GM12872 (cell line): ENCODE results near the gene TULP4.

Experiments
- TF ChIP-seq, protein P1 (sequence below): IDR thresholded peaks from 3 replicates; pipeline ENCODE4 v1.5.1; 2011; ENCODE audit warnings: low read depth, mild to moderate bottlenecking, low read length, moderate library complexity; ENCODE audit not compliant: insufficient read depth

TULP4 gene

DNA sequence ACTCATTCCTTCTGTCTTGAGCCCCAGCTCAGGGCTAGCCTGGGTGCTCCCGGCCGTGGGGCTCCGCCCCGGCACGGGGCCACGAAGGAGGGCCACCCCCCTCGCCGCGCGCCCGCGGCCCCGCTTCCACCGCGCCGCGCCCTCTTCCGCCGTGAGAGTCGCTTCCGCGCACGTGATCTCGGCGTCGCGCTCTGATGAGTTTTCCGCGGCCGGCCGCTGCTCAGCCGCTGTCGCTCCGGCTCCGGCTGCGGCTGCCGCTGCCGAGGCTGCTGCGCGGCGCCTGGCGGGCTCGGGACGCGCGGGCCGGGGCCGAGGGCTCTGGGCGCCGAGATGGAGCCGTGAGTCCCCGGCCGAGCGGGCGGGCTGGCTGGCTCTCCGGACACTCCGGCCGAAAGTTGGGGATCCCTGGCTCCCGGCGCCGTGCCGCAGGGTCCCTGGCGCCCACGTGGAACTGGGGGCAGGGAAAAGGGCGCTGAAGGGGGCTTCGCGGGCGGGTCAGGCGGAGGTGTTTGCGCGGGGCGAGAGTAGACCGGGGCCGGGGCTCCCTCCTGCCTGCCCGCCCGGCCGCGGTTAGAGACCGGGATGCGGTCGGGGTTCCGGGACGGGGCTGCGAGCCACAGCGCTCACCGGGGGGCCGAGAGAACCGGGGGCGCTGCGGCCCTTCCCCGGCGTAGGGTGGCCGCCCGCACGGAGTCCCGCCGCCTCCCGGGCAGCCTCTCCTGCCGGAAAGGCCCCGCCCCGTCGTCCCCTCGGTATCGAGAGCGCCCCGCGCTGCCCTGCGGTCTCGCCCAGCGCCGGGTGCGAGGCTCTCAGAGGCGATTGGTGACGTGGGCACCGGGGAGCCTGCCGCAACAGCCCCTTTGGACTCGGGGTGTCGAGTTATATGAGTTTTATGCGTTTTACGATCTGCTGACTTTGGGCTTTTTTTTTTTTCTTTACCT is 247.9 kb downstream of the TULP4 start, which contains the start of gene TMEM181:
Gene TMEM181, plus strand, starts transcription at position 197 of the 941 bp plus-strand sequence. Its CDS starts 134 bp downstream, at position 331.
- TF ChIP-seq, protein P1, sequence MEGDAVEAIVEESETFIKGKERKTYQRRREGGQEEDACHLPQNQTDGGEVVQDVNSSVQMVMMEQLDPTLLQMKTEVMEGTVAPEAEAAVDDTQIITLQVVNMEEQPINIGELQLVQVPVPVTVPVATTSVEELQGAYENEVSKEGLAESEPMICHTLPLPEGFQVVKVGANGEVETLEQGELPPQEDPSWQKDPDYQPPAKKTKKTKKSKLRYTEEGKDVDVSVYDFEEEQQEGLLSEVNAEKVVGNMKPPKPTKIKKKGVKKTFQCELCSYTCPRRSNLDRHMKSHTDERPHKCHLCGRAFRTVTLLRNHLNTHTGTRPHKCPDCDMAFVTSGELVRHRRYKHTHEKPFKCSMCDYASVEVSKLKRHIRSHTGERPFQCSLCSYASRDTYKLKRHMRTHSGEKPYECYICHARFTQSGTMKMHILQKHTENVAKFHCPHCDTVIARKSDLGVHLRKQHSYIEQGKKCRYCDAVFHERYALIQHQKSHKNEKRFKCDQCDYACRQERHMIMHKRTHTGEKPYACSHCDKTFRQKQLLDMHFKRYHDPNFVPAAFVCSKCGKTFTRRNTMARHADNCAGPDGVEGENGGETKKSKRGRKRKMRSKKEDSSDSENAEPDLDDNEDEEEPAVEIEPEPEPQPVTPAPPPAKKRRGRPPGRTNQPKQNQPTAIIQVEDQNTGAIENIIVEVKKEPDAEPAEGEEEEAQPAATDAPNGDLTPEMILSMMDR: no peak

DNA sequence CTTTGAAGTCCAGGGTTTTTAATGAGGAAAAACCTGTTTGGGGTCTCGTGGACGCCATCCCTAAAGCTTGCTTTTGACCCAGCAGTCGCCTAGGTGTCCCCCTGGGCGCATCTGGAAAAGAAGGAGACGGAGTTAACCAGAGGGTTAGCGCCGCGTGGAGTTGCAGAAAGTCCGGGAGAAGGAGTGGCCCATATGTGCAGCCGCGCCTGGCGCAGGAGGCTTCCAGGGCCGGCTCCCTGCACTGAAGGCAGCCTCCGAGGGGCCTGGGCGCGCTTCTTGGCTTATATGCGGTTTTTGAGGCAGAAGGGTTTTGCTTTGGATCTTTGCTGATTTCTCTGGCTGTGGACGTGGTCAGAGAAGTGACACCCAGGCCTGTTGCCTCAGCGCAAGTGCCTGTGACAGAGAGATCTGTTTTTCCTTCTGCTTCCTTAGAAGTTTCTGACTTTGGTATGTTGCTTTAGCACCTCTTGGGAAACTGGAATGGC is 248.6 kb downstream of the TULP4 start:
- TF ChIP-seq, protein P1: no peak
